ENCODE measurements around the gene CT45A3.
"Not testable (repeated sequence)": the region's sequence is repeated elsewhere in the genome, so short reads cannot be mapped to it uniquely, and the experiment has no call there.

Gene CT45A3, protein sequence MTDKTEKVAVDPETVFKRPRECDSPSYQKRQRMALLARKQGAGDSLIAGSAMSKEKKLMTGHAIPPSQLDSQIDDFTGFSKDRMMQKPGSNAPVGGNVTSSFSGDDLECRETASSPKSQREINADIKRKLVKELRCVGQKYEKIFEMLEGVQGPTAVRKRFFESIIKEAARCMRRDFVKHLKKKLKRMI

GRCh38 chrX:135768091-135768490 is at the start of gene CT45A3:
Gene CT45A3, minus strand, starts transcription at chrX:135768191. Its CDS starts 3,747 bp downstream, at chrX:135764444.
- not testable (repeated sequence) for H3K4me1 ChIP-seq (ENCODE audit: control insufficient read depth, insufficient read depth, low read length); H3K9ac ChIP-seq (ENCODE audit: low read length); H3K36me3 ChIP-seq (ENCODE audit: control insufficient read depth, insufficient read depth, low read length); H3K27me3 ChIP-seq (ENCODE audit: control insufficient read depth, insufficient read depth, low read length); H3K4me3 ChIP-seq (ENCODE audit: low read length); H3K27ac ChIP-seq (ENCODE audit: low read depth, low read length)

DNA sequence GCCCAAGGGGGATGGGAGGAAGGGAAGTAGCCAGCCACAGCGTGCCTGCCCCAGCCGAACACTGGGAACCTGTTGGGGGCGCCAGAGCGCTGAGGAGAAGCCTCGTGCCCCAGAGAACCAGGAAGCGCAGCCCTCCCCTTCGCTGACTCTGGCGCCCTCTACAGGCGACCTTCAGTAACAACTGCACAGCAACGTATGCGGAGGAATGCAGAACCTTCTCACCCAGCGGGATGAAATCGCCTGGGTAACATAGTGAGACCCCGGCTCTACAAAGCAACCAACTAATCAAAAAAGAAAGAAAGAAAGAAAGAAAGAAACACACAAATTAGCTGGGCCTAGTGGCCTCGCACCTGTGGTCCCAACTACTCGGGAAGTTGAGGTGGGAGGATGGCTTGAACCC is 34.7 kb upstream of the CT45A3 start, which contains the start of gene CT45A6:
Gene CT45A6 (minus strand): TSS at position 101 of the 400 bp plus-strand sequence. CDS start 3,794 bp downstream, outside the sequence.
- H3K27me3 ChIP-seq (ENCODE audit: control insufficient read depth, insufficient read depth, low read length); H3K36me3 ChIP-seq (ENCODE audit: control insufficient read depth, insufficient read depth, low read length); H3K4me3 ChIP-seq (ENCODE audit: low read length); H3K9ac ChIP-seq (ENCODE audit: low read length); H3K4me1 ChIP-seq (ENCODE audit: control insufficient read depth, insufficient read depth, low read length); H3K27ac ChIP-seq (ENCODE audit: low read depth, low read length): not testable (repeated sequence)

DNA sequence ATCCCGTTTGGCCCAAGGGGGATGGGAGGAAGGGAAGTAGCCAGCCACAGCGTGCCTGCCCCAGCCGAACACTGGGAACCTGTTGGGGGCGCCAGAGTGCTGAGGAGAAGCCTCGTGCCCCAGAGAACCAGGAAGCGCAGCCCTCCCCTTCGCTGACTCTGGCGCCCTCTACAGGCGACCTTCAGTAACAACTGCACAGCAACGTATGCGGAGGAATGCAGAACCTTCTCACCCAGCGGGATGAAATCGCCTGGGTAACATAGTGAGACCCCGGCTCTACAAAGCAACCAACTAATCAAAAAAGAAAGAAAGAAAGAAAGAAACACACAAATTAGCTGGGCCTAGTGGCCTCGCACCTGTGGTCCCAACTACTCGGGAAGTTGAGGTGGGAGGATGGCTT is 17.4 kb upstream of the CT45A3 start, which contains the start of gene CT45A5:
Gene CT45A5 (minus strand): TSS at position 101 of the 400 bp plus-strand sequence. CDS start 3,774 bp downstream, outside the sequence.
- not testable (repeated sequence) for H3K27ac ChIP-seq (ENCODE audit: low read depth, low read length); H3K9ac ChIP-seq (ENCODE audit: low read length); H3K36me3 ChIP-seq (ENCODE audit: control insufficient read depth, insufficient read depth, low read length); H3K4me1 ChIP-seq (ENCODE audit: control insufficient read depth, insufficient read depth, low read length); H3K4me3 ChIP-seq (ENCODE audit: low read length); H3K27me3 ChIP-seq (ENCODE audit: control insufficient read depth, insufficient read depth, low read length)

GRCh38 chrX:135744739-135745138 is 23.3 kb downstream of the CT45A3 start:
- not testable (repeated sequence) for H3K27ac ChIP-seq (ENCODE audit: low read depth, low read length); H3K36me3 ChIP-seq (ENCODE audit: control insufficient read depth, insufficient read depth, low read length); H3K4me3 ChIP-seq (ENCODE audit: low read length); H3K4me1 ChIP-seq (ENCODE audit: control insufficient read depth, insufficient read depth, low read length); H3K27me3 ChIP-seq (ENCODE audit: control insufficient read depth, insufficient read depth, low read length); H3K9ac ChIP-seq (ENCODE audit: low read length)

- Histone ChIP-seq H3K27ac (ENCODE audit: low read depth, low read length) (no peak overlapping the region), H3K36me3 (ENCODE audit: control insufficient read depth, insufficient read depth, low read length) (no peaks in the 10 kb centered on the region), H3K4me1 (ENCODE audit: control insufficient read depth, insufficient read depth, low read length) (no peaks in the 10 kb centered on the region), H3K27me3 (ENCODE audit: control insufficient read depth, insufficient read depth, low read length) (no peaks in the 10 kb centered on the region), H3K9ac (ENCODE audit: low read length) (no peak overlapping the region), H3K4me3 (ENCODE audit: low read length) (no peak overlapping the region)
Observed at GRCh38 chrX:135741192-135741715, 26.7 kb downstream of the CT45A3 start.

DNA sequence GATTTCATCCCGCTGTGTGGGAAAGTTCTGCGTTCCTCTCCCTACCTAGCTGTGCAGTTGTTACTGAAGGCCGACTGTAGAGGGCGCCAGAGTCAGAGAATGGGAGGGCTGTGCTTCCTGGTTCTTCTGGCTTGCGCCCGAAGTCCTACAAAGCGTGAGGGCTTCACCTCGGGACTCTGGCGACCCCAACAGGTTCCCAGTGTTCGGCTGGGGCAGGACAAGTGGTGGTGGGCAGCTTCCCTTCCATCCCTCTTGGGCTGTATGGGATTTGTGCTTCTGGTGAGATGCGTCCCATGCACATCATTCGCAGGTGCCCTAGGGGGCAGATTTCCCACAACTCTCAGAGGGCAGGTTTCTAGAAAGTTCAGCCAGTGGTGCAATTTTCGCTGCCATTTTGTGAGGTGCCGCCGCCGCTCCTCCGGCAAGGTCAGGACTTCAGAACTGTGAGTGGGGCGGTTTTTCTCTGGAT is 27.3 kb downstream of the CT45A3 start:
- Histone ChIP-seq H3K4me3 (ENCODE audit: low read length) (no peak overlapping the region), H3K27me3 (ENCODE audit: control insufficient read depth, insufficient read depth, low read length) (no peaks in the 10 kb centered on the region), H3K27ac (ENCODE audit: low read depth, low read length) (no peak overlapping the region), H3K36me3 (ENCODE audit: control insufficient read depth, insufficient read depth, low read length) (no peaks in the 10 kb centered on the region), H3K4me1 (ENCODE audit: control insufficient read depth, insufficient read depth, low read length) (no peaks in the 10 kb centered on the region), H3K9ac (ENCODE audit: low read length) (no peak overlapping the region)

- Histone ChIP-seq H3K27ac (ENCODE audit: low read depth, low read length) (no peak overlapping the region), H3K9ac (ENCODE audit: low read length) (no peak overlapping the region), H3K4me3 (ENCODE audit: low read length) (no peak overlapping the region), H3K36me3 (ENCODE audit: control insufficient read depth, insufficient read depth, low read length) (no peaks in the 10 kb centered on the region), H3K27me3 (ENCODE audit: control insufficient read depth, insufficient read depth, low read length) (no peaks in the 10 kb centered on the region), H3K4me1 (ENCODE audit: control insufficient read depth, insufficient read depth, low read length) (no peaks in the 10 kb centered on the region)
Observed at GRCh38 chrX:135737366-135738071, 30.5 kb downstream of the CT45A3 start.

DNA sequence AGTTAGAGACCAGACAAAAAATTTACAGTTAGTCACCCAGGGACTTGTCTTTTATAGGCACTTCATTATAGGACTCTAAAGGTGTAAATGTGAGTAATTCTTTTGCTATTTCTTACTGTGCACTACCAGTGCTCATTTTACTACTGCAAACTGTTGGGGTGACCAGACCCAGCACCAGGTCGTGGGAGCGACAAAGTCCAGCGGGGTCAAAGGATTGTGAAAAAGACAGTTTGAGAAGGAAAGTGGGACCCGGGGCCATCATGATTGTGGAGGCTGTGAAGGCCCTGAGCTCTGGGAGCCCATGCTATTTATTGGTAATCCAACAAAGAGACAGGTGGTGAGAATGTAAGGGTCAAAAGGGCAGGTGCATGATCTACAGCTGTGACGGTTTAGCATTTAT is 33.3 kb downstream of the CT45A3 start:
- not testable (repeated sequence) for H3K4me3 ChIP-seq (ENCODE audit: low read length)

DNA sequence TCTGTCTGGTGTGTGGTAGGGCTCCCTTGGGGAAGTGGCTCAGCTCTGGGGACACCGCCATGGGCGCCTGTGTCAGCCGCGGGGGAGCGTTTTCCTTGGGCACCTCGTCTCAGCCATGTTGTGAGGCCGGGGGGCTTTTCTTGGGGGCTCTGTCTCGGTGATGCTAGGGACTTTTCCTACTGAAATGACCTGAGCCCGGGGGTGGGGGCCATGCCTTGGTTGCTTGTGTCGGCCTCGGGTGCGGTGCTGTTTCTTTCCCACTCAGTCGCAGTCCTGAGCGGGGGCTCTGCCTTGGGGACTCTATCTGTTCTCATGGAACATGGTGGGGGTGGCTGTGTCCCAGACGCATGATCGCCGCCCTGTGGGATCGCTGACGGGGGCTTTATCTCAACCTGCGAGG is 54.2 kb downstream of the CT45A3 start:
- no peak overlapping the region for H3K27ac ChIP-seq (ENCODE audit: low read depth, low read length)
- H3K4me1 ChIP-seq (ENCODE audit: control insufficient read depth, insufficient read depth, low read length) = no peaks in the 10 kb centered on the region
- no peaks in the 10 kb centered on the region for H3K36me3 ChIP-seq (ENCODE audit: control insufficient read depth, insufficient read depth, low read length)
- no peak overlapping the region for H3K9ac ChIP-seq (ENCODE audit: low read length)
- H3K4me3 ChIP-seq (ENCODE audit: low read length) = no peak overlapping the region
- no peaks in the 10 kb centered on the region for H3K27me3 ChIP-seq (ENCODE audit: control insufficient read depth, insufficient read depth, low read length)

More for the DNA sequence above, 33.3 kb downstream of the CT45A3 start:
- H3K4me1 ChIP-seq (ENCODE audit: control insufficient read depth, insufficient read depth, low read length); H3K27ac ChIP-seq (ENCODE audit: low read depth, low read length); H3K27me3 ChIP-seq (ENCODE audit: control insufficient read depth, insufficient read depth, low read length); H3K9ac ChIP-seq (ENCODE audit: low read length); H3K36me3 ChIP-seq (ENCODE audit: control insufficient read depth, insufficient read depth, low read length): not testable (repeated sequence)

- not testable (repeated sequence) for H3K27ac ChIP-seq (ENCODE audit: low read depth, low read length); H3K4me1 ChIP-seq (ENCODE audit: control insufficient read depth, insufficient read depth, low read length); H3K36me3 ChIP-seq (ENCODE audit: control insufficient read depth, insufficient read depth, low read length); H3K4me3 ChIP-seq (ENCODE audit: low read length); H3K27me3 ChIP-seq (ENCODE audit: control insufficient read depth, insufficient read depth, low read length); H3K9ac ChIP-seq (ENCODE audit: low read length)
Observed at GRCh38 chrX:135713183-135713689, 54.8 kb downstream of the CT45A3 start, which contains the start of gene CT45A1. Gene CT45A1, plus strand, starts transcription at chrX:135713639. Its CDS starts 5,302 bp downstream, at chrX:135718941.

All from rectal smooth muscle tissue (tissue), 1 donor.